Measurements from ENCODE around the gene SCIMP. TPM values are rescaled to one million over a fixed set of nuclear protein-coding genes. Genes with fewer than 3 reads are reported as not detected.

The SCIMP gene
- total and polyA plus RNA-seq, 9 of the 15 experiments (the other 6 are each of a cell fraction or from before 2014, with no cell fraction given), result 0.01 to 0.11 (median 0.04) TPM; not detected in 6

- TF ChIP-seq MXI1 (IDR thresholded peaks at IDR 0.05; ENCODE audit: low read depth, low read length) (0 out of 2 replicates have a peak, but pooled peaks have one; percentile 34), ESRRA (IDR thresholded peaks at IDR 0.05; ENCODE audit: borderline replicate concordance, low read depth) (0 out of 2 replicates have a peak, but pooled peaks have one; percentile 42), TAF1 (IDR thresholded peaks at IDR 0.05; ENCODE audit: control insufficient read depth, extremely low read depth, insufficient read depth, low read length, severe bottlenecking) (peak; percentile 52), ZNF143 (CRISPR knock-in tag; IDR thresholded peaks at IDR 0.05) (no peak), ZNF431 (CRISPR knock-in tag; IDR thresholded peaks at IDR 0.05) (no peak), KAT7 (CRISPR knock-in tag; IDR thresholded peaks at IDR 0.05; ENCODE audit: borderline replicate concordance) (peak; percentile 57; the same call in 1 of the 2 replicates), FOXM1 (IDR thresholded peaks at IDR 0.05; ENCODE audit: low read depth) (no peak), FOXM1 (CRISPR knock-in tag; IDR thresholded peaks at IDR 0.05; ENCODE audit: low read depth) (no peak), FUS (optimal IDR thresholded peaks at IDR 0.05; ENCODE audit: low read depth, low read length) (no peak), BCLAF1 (IDR thresholded peaks at IDR 0.05; ENCODE audit: borderline replicate concordance in 1 of 2, control insufficient read depth in 1 of 2, low read depth in 2 of 2, low read length in 1 of 2) (0 out of 4 replicates have a peak, but pooled peaks of 1 of the 2 experiments have one; percentile 23), GTF2F1 (IDR thresholded peaks at IDR 0.05; ENCODE audit: low read depth, low read length) (0 out of 2 replicates have a peak, but pooled peaks have one; percentile 35), HCFC1 (IDR thresholded peaks at IDR 0.05; ENCODE audit: low read depth, low read length) (peak; percentile 76), HMGN3 (IDR thresholded peaks at IDR 0.05; ENCODE audit: borderline replicate concordance, extremely low read depth, insufficient read length, low read depth, low read length) (peak; percentile 8), NKRF (IDR thresholded peaks at IDR 0.05; ENCODE audit: borderline replicate concordance) (peak; percentile 58; the same call in 1 of the 2 replicates), THAP12 (CRISPR knock-in tag; IDR thresholded peaks at IDR 0.05) (peak; percentile 96), ZNF436 (CRISPR knock-in tag; IDR thresholded peaks at IDR 0.05) (no peak), CXXC5 (CRISPR knock-in tag; IDR thresholded peaks at IDR 0.05) (peak; percentile 82), C11orf30 (IDR thresholded peaks at IDR 0.05; ENCODE audit: low read depth) (peak; percentile 84), ZNF324 (CRISPR knock-in tag; IDR thresholded peaks at IDR 0.05) (no peak)
These were observed 42.9 kb downstream of the SCIMP start, which contains the start of gene ZNF594 (continued) for GRCh38 chr17:5191541-5192417.
